Mucosa of rectum (tissue), 2 donors: Measurements from ENCODE around the gene BHLHE41.

Experiments
- H3K27ac ChIP-seq, 2 donors: one replicate each; pipeline ENCODE4 v1.7.0; 2013; ENCODE audit warnings: inconsistent platforms in 2 of 2, low read depth in 2 of 2, low read length in 2 of 2
- H3K27me3 ChIP-seq, 2 donors: one replicate each; pipeline ENCODE4 v1.7.0; 2013; ENCODE audit warnings: low read length in 2 of 2; ENCODE audit not compliant: control insufficient read depth in 2 of 2, insufficient read depth in 2 of 2
- H3K36me3 ChIP-seq, 2 donors: one replicate each; pipeline ENCODE4 v1.7.0; 2013; ENCODE audit warnings: low read length in 2 of 2; ENCODE audit not compliant: control insufficient read depth in 2 of 2, insufficient read depth in 2 of 2
- H3K4me1 ChIP-seq, 2 donors: one replicate each; pipeline ENCODE4 v1.7.0; 2013; ENCODE audit warnings: low read length in 2 of 2, mild to moderate bottlenecking in 1 of 2; ENCODE audit not compliant: control insufficient read depth in 2 of 2, insufficient read depth in 2 of 2
- H3K4me3 ChIP-seq, 2 donors: one replicate each; pipeline ENCODE4 v1.7.0; 2013; ENCODE audit warnings: low read length in 2 of 2
- H3K9ac ChIP-seq, 2 donors: one replicate each; pipeline ENCODE4 v1.7.0; 2013; ENCODE audit warnings: low read length in 2 of 2, low read depth in 1 of 2, mild to moderate bottlenecking in 1 of 2
- H3K9me3 ChIP-seq, 2 donors: one replicate each; pipeline ENCODE4 v1.7.0; 2013; ENCODE audit warnings: low read length in 2 of 2; ENCODE audit not compliant: control insufficient read depth in 2 of 2
- donor health status: healthy.
- donor health status: Normal muscosa, but diverticular disease.

The BHLHE41 gene

DNA sequence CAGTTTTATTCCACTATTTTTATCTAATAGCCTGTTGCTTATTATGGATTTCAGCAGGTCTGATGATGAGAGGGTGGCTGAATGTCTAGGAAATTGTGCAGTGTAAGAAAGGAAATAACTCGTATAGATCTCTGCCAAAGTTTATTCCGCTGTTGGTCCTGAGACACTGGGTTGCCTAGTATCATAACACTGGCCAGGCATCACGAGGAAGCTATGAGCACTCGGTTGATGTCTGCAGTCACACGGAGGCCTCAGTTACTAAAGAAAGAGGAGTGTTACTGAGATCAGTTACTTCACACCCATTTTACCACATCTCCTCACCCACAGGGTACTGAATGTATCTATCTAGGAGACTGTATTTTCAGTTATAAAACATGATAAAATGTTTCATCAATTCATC lies 21.9 kb downstream of the BHLHE41 start:
- Histone ChIP-seq H3K9me3 (no peaks in the 10 kb centered on the region), H3K9ac (no peak overlapping the region), H3K36me3 (no peaks in the 10 kb centered on the region), H3K4me3 (no peak overlapping the region), H3K27me3 (no peaks in the 10 kb centered on the region), H3K27ac (no peak overlapping the region), H3K4me1 (peaks cover 2 to 9% of the 10 kb centered on the region in 2 donors)

GRCh38 chr12:26101763-26102162 lies 23.1 kb downstream of the BHLHE41 start:
- no peaks in the 10 kb centered on the region for H3K9me3 ChIP-seq
- no peaks in the 10 kb centered on the region for H3K36me3 ChIP-seq
- no peak overlapping the region for H3K27ac ChIP-seq
- peaks cover 2 to 9% of the 10 kb centered on the region in 2 donors for H3K4me1 ChIP-seq
- H3K4me3 ChIP-seq, result peak overlapping the region; percentile 1 to 29
- no peak overlapping the region for H3K9ac ChIP-seq
- H3K27me3 ChIP-seq, result no peaks in the 10 kb centered on the region

GRCh38 chr12:26101350-26101734 lies 23.5 kb downstream of the BHLHE41 start:
- Histone ChIP-seq H3K27ac (no peak overlapping the region), H3K27me3 (no peaks in the 10 kb centered on the region), H3K9me3 (no peaks in the 10 kb centered on the region), H3K9ac (no peak overlapping the region), H3K4me1 (peaks cover 2 to 9% of the 10 kb centered on the region in 2 donors), H3K4me3 (peak overlapping the region; percentile 1 to 29), H3K36me3 (no peaks in the 10 kb centered on the region)

DNA sequence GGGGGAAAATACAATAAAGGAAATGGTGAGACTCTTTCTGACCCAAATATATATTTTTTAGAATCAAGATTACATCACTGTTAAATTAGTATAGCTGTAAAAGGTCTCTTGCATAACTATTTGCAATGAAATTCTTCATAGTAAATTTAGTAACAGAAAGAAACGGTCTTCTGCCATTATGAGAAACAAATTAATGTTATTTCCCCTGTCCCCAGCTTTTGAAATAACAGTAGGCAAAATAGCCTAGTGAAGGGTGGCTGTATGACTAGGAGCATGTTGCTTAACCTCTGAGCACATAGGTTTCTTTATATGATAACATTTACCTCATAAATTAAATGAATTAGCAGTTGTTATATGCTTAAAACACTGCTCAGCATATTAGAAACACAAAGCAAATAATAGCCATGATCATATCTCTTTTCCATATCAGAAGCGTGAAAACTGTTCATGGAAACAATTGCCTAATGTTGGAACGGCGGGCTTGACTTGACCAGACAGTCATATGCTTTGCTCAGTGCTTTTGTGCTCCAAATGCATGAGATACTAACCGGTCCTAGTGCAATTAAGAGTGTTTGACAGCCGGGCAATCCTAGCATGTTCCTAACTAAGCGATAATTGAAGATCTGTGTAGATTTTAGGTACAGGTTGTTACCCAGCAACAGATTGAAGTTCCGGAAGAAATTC lies 24.0 kb downstream of the BHLHE41 start:
- Histone ChIP-seq H3K9me3 (no peaks in the 10 kb centered on the region), H3K9ac (no peak overlapping the region), H3K27ac (peak overlapping the region in 1 of 2 donors; percentile 14), H3K36me3 (no peaks in the 10 kb centered on the region), H3K4me3 (no peak overlapping the region), H3K27me3 (no peaks in the 10 kb centered on the region), H3K4me1 (peaks cover 2 to 9% of the 10 kb centered on the region in 2 donors)

- Histone ChIP-seq H3K36me3 (no peaks in the 10 kb centered on the region), H3K4me1 (peaks cover 2 to 9% of the 10 kb centered on the region in 2 donors), H3K4me3 (no peak overlapping the region), H3K27me3 (no peaks in the 10 kb centered on the region), H3K9me3 (no peaks in the 10 kb centered on the region), H3K27ac (no peak overlapping the region), H3K9ac (no peak overlapping the region)
Measured at GRCh38 chr12:26097046-26097878, 27.6 kb downstream of the BHLHE41 start.

DNA sequence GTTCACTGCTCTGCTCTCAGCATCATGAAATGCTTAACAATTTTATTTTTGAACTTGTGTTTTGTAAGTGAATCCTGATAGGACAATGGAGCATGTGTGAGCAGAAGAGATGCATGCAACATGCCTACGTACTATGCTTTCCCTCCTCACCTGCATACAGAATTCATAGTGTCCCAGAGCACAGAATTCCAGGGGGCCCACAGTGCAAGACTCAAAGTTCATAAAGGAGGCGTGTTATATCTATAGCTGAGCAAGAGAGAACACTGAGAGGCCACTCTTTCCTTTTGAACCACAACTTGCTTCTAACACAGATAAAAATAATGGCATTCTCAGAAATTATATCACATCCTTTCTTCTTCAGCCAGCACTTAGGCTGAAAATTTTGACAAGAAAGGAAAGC lies 28.8 kb downstream of the BHLHE41 start:
- H3K27me3 ChIP-seq, result no peaks in the 10 kb centered on the region

DNA sequence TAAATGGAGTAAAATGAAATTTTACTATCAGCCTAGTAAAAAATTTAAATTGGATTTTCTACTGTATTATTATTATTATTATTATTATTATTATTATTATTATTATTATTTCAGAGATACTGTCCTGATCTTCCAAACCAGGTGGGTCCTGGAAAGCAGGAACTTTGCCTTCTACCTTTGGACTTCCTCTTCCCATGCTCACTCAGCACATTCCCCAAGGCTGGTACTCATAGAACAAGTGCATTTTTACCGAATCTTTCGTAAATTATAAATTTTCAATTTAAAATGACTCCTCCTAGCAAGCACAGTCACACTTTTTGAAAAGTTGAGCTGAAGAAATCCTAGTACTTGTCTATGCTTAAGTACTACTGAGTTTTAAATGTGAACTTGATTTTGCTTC lies 29.7 kb downstream of the BHLHE41 start:
- H3K4me3 ChIP-seq, result no peak overlapping the region
- H3K9me3 ChIP-seq, result no peaks in the 10 kb centered on the region
- H3K27me3 ChIP-seq, result no peaks in the 10 kb centered on the region
- H3K27ac ChIP-seq, result no peak overlapping the region
- H3K9ac ChIP-seq, result no peak overlapping the region
- H3K36me3 ChIP-seq, result no peaks in the 10 kb centered on the region
- no peaks in the 10 kb centered on the region for H3K4me1 ChIP-seq

More for the DNA sequence above, 28.8 kb downstream of the BHLHE41 start:
- no peak overlapping the region for H3K9ac ChIP-seq
- no peak overlapping the region for H3K4me3 ChIP-seq
- H3K4me1 ChIP-seq, result peaks cover 0 to 2% of the 10 kb centered on the region in 2 donors
- no peak overlapping the region for H3K27ac ChIP-seq
- H3K9me3 ChIP-seq, result no peaks in the 10 kb centered on the region
- no peaks in the 10 kb centered on the region for H3K36me3 ChIP-seq

DNA sequence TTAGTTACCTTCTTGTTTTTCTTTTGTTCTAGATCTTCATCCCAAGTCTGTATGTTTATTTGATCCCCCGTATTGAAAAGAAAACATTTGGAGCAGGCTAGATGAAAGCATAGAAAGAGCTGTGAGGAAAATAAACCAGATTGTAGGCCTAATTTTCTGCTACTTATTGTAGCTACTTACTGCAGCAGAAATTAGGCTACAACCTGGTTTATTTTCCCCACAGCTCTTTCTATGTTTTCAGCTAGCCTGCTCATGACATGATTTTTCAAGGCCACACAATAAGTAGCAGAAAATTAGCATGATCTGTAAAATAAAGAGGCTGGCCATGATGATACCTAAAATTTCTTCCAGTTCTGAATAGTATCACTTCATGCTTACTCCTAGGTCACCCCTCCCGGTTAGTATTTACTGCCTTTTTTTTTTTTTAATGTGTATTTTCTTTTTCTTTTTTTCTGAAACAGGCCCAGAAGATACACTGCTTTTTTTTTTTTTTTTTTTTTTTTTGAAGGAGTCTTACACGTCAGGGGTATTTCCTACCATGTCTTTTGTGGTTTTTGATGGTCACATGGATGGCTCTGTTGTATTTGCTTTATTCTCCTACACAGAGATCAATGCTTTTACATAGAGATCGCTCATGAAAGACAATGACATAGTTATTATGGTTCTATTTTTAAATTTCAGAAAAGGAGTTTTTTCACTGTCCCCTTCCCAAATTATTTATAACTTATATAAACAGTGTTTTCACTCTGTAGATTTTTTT lies 32.3 kb downstream of the BHLHE41 start:
- Histone ChIP-seq H3K27ac (no peak overlapping the region), H3K9me3 (no peaks in the 10 kb centered on the region)

GRCh38 chr12:26091822-26092221 lies 33.0 kb downstream of the BHLHE41 start:
- H3K27me3 ChIP-seq, result no peaks in the 10 kb centered on the region
- H3K9me3 ChIP-seq, result no peaks in the 10 kb centered on the region
- no peaks in the 10 kb centered on the region for H3K36me3 ChIP-seq
- H3K9ac ChIP-seq, result no peak overlapping the region
- no peaks in the 10 kb centered on the region for H3K4me1 ChIP-seq
- H3K4me3 ChIP-seq, result no peak overlapping the region
- H3K27ac ChIP-seq, result no peak overlapping the region

More for the DNA sequence above, 32.3 kb downstream of the BHLHE41 start:
- Histone ChIP-seq H3K4me1 (no peaks in the 10 kb centered on the region), H3K27me3 (no peaks in the 10 kb centered on the region), H3K36me3 (no peaks in the 10 kb centered on the region), H3K4me3 (no peak overlapping the region), H3K9ac (no peak overlapping the region)
